ENCODE measurements around the gene MCTP1. TPM values are rescaled to one million over a fixed set of nuclear protein-coding genes. Genes with fewer than 3 reads are reported as not detected.
A peak's percentile ranks its signal among the peaks of the same experiment; 100 is the strongest.

The MCTP1 gene
- total RNA-seq, 1 donor from 2014 or later: not detected

DNA sequence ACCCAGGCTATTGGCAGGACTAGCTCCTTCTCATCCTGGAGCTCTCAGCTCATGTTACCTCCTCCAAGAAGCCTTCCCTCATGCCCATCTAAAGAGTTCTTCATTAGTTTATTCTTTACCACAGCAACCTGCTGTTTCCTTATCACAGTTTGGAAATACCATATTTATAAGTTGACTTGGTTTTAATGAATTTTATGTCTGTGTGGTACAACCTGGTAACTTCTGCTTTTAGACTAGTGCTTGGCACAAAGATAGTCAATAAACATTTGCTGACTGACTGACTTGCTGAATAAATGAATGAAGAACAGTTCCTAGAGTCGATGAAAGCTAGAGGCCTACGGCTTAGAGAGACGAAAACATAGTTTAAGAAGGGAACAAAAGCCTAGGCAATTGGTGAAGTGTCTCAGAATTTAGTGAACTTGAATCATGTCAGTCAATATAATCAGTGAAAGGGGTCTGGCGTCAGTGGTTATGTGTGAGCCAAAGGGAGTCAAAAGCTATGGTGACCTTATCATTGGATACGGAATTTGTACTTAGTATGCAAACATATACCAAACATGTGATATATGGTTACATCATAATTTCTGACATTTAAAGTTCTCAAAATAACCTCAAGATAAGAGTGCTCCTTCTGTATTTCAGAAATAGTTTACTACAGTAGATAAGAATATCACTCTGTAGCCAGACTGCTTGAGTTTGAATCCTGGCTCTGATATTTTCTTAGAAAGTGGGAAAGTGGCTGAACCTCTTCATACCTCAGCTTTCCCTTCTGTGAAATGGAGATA is 239.5 kb downstream of the MCTP1 start:
- Mint-ChIP-seq H3K36me3 (ENCODE audit: low read depth) (no peaks in the 10 kb centered on the region), H3K27me3 (ENCODE audit: insufficient read depth) (no peaks in the 10 kb centered on the region), H3K4me3 (no peak overlapping the region), H3K4me1 (ENCODE audit: low read depth) (no peaks in the 10 kb centered on the region), H3K9me3 (no peaks in the 10 kb centered on the region), H3K27ac (no peak overlapping the region)
- DNase-seq (ENCODE audit: low spot score): no peak
- intact Hi-C loops (cut with micrococcal nuclease): no loop called here

DNA sequence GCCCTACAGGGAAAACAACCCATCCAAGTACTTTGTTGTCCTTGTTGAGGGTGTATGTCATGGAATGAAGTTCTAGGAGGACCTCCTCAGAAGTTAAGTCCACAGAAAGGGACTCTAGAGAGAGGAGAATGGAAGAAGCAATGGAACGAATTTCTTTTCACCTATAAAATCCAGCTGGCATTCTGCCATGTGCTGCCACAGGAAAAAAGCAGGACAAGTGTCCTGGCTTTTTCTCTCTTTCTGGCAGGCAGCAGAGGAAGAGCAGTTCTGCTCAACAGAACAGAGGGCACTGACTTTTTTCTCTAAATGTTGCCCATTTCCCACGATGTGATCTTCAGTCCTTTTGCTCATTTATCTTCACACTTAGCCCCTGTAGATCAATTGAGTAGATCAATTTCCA is 240.8 kb downstream of the MCTP1 start:
- Mint-ChIP-seq H3K27ac (no peak overlapping the region), H3K36me3 (ENCODE audit: low read depth) (no peaks in the 10 kb centered on the region), H3K4me3 (no peak overlapping the region), H3K27me3 (ENCODE audit: insufficient read depth) (no peaks in the 10 kb centered on the region), H3K4me1 (ENCODE audit: low read depth) (no peaks in the 10 kb centered on the region), H3K9me3 (no peaks in the 10 kb centered on the region)
- DNase-seq (ENCODE audit: low spot score): no peak
- intact Hi-C loops (cut with micrococcal nuclease): no loop called here

DNA sequence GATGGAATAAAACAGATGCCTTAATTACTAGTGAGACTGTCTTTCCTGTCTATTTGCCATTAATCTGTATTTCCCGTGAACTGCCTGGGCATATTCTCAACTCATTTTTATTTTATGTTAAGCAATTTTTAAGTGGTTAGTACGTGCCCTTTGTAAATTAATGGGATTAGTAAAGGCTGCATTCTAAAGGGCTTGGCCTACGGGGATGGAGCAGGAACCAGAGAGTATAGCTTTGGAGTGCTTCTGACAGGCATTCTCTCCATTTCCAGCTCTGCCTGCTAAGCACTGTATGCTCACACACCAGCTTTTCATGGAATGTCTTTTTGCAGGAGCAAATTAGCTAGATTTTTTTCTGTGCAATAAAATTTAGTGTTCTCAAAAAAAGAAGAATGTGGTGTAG is 241.2 kb downstream of the MCTP1 start:
- H3K4me3 Mint-ChIP-seq: no peak overlapping the region
- peaks cover 2% of the 10 kb centered on the region for H3K27me3 Mint-ChIP-seq (ENCODE audit: insufficient read depth)
- no peaks in the 10 kb centered on the region for H3K36me3 Mint-ChIP-seq (ENCODE audit: low read depth)
- H3K4me1 Mint-ChIP-seq (ENCODE audit: low read depth): no peaks in the 10 kb centered on the region
- no peaks in the 10 kb centered on the region for H3K9me3 Mint-ChIP-seq
- intact Hi-C loops (cut with micrococcal nuclease): no loop called here
- no peak for DNase-seq (ENCODE audit: low spot score)
- no peak overlapping the region for H3K27ac Mint-ChIP-seq

DNA sequence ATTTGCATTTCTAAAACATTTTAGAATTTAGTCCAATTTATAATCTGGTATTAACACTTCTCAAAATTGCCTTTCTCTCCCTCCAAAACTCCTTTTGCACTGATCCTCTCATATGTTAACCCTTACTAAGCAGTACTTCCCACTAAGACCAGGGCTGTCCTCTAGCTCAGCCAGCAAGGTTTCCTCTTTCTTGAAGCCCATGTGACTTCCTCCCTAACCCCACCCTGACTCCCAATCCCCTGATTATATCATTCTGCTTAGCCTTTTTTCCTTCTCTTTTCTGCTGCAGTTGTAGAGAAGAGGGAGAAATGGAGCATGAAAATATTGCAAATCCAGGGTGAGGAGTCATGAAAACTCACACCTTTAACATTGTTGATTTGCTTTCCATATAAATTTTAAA is 241.7 kb downstream of the MCTP1 start:
- Mint-ChIP-seq H3K36me3 (ENCODE audit: low read depth) (no peaks in the 10 kb centered on the region), H3K4me1 (ENCODE audit: low read depth) (no peaks in the 10 kb centered on the region), H3K9me3 (no peaks in the 10 kb centered on the region), H3K4me3 (no peak overlapping the region), H3K27me3 (ENCODE audit: insufficient read depth) (peaks cover 2% of the 10 kb centered on the region), H3K27ac (no peak overlapping the region)
- no peak for DNase-seq (ENCODE audit: low spot score)
- intact Hi-C loops (cut with micrococcal nuclease): no loop called here

GRCh38 chr5:95042037-95042436 is 242.9 kb downstream of the MCTP1 start:
- intact Hi-C loops (cut with micrococcal nuclease): no loop called here
- Mint-ChIP-seq H3K36me3 (ENCODE audit: low read depth) (no peaks in the 10 kb centered on the region), H3K27me3 (ENCODE audit: insufficient read depth) (peaks cover 2% of the 10 kb centered on the region), H3K4me1 (ENCODE audit: low read depth) (no peaks in the 10 kb centered on the region), H3K27ac (no peak overlapping the region), H3K9me3 (no peaks in the 10 kb centered on the region), H3K4me3 (no peak overlapping the region)
- DNase-seq (ENCODE audit: low spot score): no peak

DNA sequence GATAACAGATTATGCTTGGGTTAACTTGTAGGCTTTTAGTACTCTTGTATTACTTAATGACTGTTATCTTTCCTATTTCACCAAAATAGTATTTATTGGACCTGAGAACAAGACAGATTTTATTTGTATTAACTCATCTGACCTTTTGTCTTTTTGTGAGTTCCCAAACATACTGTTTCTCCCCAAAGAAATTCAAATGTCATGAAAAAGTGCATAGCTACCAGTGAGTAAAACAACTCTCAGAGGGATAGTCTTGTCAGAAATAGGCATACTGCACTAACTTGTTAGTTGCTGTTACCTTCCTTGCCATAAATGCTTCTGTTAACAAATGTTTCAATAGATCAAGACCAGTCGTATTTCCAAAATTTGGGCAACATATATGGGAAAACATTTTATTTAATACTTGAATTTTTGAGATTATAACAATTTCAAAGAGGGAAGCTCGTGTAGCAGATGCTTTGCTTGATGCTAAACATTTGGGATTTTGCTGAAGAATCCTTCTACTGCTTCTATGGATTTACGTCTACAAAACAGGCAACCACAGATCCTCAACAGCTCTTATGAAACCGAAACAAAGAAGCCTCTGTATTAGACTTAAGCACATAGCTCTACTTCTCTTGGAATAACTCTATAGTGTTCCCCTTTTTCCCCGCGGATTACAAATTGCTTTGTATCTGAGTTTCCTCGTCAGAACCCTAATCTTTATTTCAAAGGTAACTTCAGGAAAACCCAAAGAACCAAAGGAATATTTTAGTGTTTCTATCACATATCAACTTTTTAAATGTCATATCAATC is 248.8 kb downstream of the MCTP1 start:
- H3K9me3 Mint-ChIP-seq: peaks cover 3% of the 10 kb centered on the region
- intact Hi-C loops (cut with micrococcal nuclease): no loop called here
- no peak for DNase-seq (ENCODE audit: low spot score)
- H3K4me3 Mint-ChIP-seq: no peak overlapping the region
- H3K27ac Mint-ChIP-seq: no peak overlapping the region
- H3K27me3 Mint-ChIP-seq (ENCODE audit: insufficient read depth): peaks cover 2% of the 10 kb centered on the region
- H3K4me1 Mint-ChIP-seq (ENCODE audit: low read depth): no peaks in the 10 kb centered on the region
- H3K36me3 Mint-ChIP-seq (ENCODE audit: low read depth): no peaks in the 10 kb centered on the region

- Mint-ChIP-seq H3K27me3 (ENCODE audit: insufficient read depth) (no peaks in the 10 kb centered on the region), H3K27ac (no peak overlapping the region), H3K36me3 (ENCODE audit: low read depth) (no peaks in the 10 kb centered on the region), H3K4me3 (no peak overlapping the region), H3K4me1 (ENCODE audit: low read depth) (peaks cover 2% of the 10 kb centered on the region), H3K9me3 (peaks cover 3% of the 10 kb centered on the region)
- DNase-seq (ENCODE audit: low spot score): no peak
- intact Hi-C loops (cut with micrococcal nuclease): no loop called here
Observed at GRCh38 chr5:95032801-95033200, 252.1 kb downstream of the MCTP1 start.

DNA sequence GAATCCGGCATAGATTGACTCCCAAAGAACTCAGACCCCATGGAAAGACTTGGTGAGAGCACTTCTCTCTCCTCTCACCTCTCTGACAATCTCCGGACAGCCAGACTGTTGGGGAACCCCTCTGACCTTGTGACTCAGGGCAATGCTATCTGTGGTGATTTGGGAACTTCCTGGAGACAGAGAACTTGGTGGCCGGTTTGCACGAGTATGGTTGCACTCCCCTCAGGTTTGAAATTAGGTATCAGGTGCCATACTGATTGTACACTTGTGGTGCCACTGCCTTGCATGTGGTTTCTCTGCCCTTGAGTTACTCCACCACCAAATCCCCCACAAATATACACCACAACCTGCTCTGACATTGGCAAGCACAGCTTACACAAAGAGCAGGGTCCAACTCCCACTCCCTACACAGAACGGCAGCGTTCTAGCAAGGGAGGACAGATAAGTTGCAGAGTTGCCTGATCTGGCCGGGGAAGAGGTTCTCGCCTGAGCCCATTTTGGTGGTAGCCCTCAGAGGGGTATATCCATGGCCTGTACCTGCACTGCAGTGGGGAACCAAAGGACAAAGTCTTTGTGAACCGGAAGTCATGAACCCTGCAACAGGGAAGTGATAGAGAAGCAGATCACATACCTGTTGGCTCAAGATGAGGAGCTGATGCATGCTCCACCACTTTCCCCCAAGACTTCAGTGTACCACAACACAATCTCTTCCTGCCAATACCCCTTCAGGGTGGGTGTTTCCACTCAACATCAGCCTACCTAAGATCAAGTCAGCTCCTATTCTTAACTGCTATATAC is 255.1 kb downstream of the MCTP1 start:
- Mint-ChIP-seq H3K27ac (no peak overlapping the region), H3K4me1 (ENCODE audit: low read depth) (peaks cover 15% of the 10 kb centered on the region), H3K9me3 (peaks cover 3% of the 10 kb centered on the region), H3K4me3 (no peak overlapping the region), H3K27me3 (ENCODE audit: insufficient read depth) (no peaks in the 10 kb centered on the region), H3K36me3 (ENCODE audit: low read depth) (no peaks in the 10 kb centered on the region)
- intact Hi-C loops (cut with micrococcal nuclease): no loop called here
- no peak for DNase-seq (ENCODE audit: low spot score)

DNA sequence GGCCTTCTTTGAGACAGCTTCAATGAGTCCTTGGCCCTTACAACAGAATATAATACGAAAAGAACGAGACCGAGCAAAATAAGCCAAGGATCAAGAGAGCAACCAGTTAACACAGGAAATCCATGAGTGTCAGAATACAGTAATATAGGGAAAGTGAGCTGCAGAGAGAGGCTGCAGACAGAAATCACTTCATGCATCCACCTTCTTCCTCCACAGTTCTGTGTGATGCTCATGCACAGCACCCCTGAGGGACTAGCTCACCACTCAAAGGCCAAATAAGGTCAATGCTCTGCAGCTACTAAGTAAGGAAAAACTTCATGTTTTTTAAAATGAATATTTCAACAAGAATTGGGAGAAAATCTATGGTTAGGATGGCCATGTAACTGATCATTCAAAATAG is 257.1 kb downstream of the MCTP1 start:
- DNase-seq (ENCODE audit: low spot score): no peak
- Mint-ChIP-seq H3K27me3 (ENCODE audit: insufficient read depth) (peaks cover 4% of the 10 kb centered on the region), H3K9me3 (peaks cover 3% of the 10 kb centered on the region), H3K4me3 (no peak overlapping the region), H3K4me1 (ENCODE audit: low read depth) (peaks cover 21% of the 10 kb centered on the region), H3K27ac (peak overlapping the region; percentile 57), H3K36me3 (ENCODE audit: low read depth) (no peaks in the 10 kb centered on the region)
- intact Hi-C loops (cut with micrococcal nuclease): no loop called here

- intact Hi-C loops (cut with micrococcal nuclease): no loop called here
- DNase-seq (ENCODE audit: low spot score): no peak
- Mint-ChIP-seq H3K9me3 (peaks cover 3% of the 10 kb centered on the region), H3K36me3 (ENCODE audit: low read depth) (no peaks in the 10 kb centered on the region), H3K27ac (peak overlapping the region; percentile 57), H3K4me3 (no peak overlapping the region), H3K27me3 (ENCODE audit: insufficient read depth) (peaks cover 4% of the 10 kb centered on the region), H3K4me1 (ENCODE audit: low read depth) (peaks cover 25% of the 10 kb centered on the region)
Observed at GRCh38 chr5:95027151-95027721, 257.7 kb downstream of the MCTP1 start.

DNA sequence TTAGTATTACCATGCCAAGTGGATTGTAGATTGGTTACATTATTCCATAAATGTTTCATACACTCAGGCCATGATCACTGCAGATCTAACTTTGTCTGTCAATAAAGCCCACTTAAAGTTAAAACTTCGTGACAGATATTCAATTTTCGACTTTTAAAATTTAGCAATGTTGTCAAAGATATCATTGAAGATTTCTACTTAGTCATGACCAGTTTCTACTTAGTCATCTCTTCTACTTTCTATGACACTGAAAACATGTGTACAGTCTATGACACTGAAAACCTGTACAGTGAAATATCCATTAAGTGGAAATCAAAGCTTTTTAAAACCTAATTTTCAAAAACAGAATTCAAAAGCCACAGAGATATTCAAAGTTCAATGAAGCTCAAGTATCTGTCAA is 258.2 kb downstream of the MCTP1 start:
- no peak for DNase-seq (ENCODE audit: low spot score)
- peaks cover under 1% of the 10 kb centered on the region for H3K9me3 Mint-ChIP-seq
- H3K27me3 Mint-ChIP-seq (ENCODE audit: insufficient read depth): peaks cover 4% of the 10 kb centered on the region
- intact Hi-C loops (cut with micrococcal nuclease): no loop called here
- H3K4me1 Mint-ChIP-seq (ENCODE audit: low read depth): peaks cover 25% of the 10 kb centered on the region
- H3K4me3 Mint-ChIP-seq: no peak overlapping the region
- H3K36me3 Mint-ChIP-seq (ENCODE audit: low read depth): no peaks in the 10 kb centered on the region
- no peak overlapping the region for H3K27ac Mint-ChIP-seq

- H3K4me1 Mint-ChIP-seq (ENCODE audit: low read depth): peaks cover 25% of the 10 kb centered on the region
- H3K9me3 Mint-ChIP-seq: no peaks in the 10 kb centered on the region
- H3K27ac Mint-ChIP-seq: no peak overlapping the region
- H3K4me3 Mint-ChIP-seq: no peak overlapping the region
- H3K36me3 Mint-ChIP-seq (ENCODE audit: low read depth): no peaks in the 10 kb centered on the region
- DNase-seq (ENCODE audit: low spot score): no peak
- intact Hi-C loops (cut with micrococcal nuclease): no loop called here
- peaks cover 6% of the 10 kb centered on the region for H3K27me3 Mint-ChIP-seq (ENCODE audit: insufficient read depth)
Observed at GRCh38 chr5:95022967-95023695, 261.8 kb downstream of the MCTP1 start.

Data from activated T-helper 1 cell treated with anti-CD3 and anti-CD28 coated beads, Interleukin-12 subunit alpha, Interleukin-12 subunit beta, Interleukin-2, Interleukin-4 antibody, amounts not matched to agents 30 ng/mL and 10 ng/mL and 1 ng/mL, durations not matched to agents 14 hours and 24 hours and 36 hours (primary cell).